Sigmoid colon (tissue), 4 donors: Measurements from ENCODE around the gene TMEM25.

Source experiments
- CTCF ChIP-seq, 4 experiments: fragments of 450-650 bp in 3 of 4; fragments of 200-600 bp in 1 of 4; IDR thresholded peaks; one replicate each; pipeline ENCODE4 v1.5.1; 2016 to 2019; ENCODE audit warnings: antibody characterized with exemption in 4 of 4, mild to moderate bottlenecking in 3 of 4, moderate library complexity in 2 of 4
- EP300 ChIP-seq, 4 donors: sonication (generic); formaldehyde crosslinking; IDR thresholded peaks; one replicate each; pipeline ENCODE4 v1.6.1; 2017; ENCODE audit warnings: antibody characterized with exemption in 4 of 4
- POLR2A ChIP-seq, 2 donors: fragments of 450-650 bp; IDR thresholded peaks; one replicate each; pipeline ENCODE4 v1.6.1; 2016; ENCODE audit warnings: antibody characterized with exemption in 2 of 2, mild to moderate bottlenecking in 2 of 2, moderate library complexity in 2 of 2
- POLR2AphosphoS5 ChIP-seq, 4 donors: sonication (generic); formaldehyde crosslinking; IDR thresholded peaks; one replicate each; pipeline ENCODE4 v1.6.1; 2017; ENCODE audit warnings: antibody characterized with exemption in 4 of 4

DNA sequence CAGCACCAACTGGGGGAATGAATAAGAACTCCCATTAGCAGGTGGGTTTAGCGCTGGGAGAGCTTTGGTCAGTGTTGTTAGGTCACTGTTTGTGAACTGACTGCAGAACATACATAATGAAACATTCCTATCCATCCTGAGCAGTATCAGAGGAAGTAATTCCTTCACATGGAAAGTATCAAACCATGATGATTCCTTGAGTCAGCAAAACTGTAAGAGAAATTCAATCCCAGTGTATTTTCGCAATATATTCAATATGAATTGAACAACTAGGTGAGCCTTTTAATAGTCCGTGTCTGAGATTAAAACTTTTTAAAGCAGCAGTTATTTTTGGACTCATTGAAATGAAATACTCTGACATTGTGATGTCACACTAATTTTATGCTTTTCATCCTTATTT, 46.6 kb upstream of the TMEM25 start:
- no peak for TF ChIP-seq CTCF (IDR thresholded peaks at IDR 0.05)
- TF ChIP-seq EP300 (IDR thresholded peaks at IDR 0.05): no peak
- TF ChIP-seq POLR2AphosphoS5 (IDR thresholded peaks at IDR 0.05): no peak
- no peak for TF ChIP-seq POLR2A (IDR thresholded peaks at IDR 0.05)
